Measurements from ENCODE around the gene KIAA1671.

KIAA1671 gene

GRCh38 chr22:24992946-24993345 lies 40.4 kb downstream of the KIAA1671 start:
- H3K27me3 ChIP-seq (ENCODE audit: insufficient read depth, low read length), result no peaks in the 10 kb centered on the region
- H3K36me3 ChIP-seq (ENCODE audit: insufficient read depth, low read length), result no peaks in the 10 kb centered on the region
- H3K9me3 ChIP-seq (ENCODE audit: low read length), result no peaks in the 10 kb centered on the region
- H3K27ac ChIP-seq (ENCODE audit: low read depth, low read length, poor library complexity, severe bottlenecking), result no peak overlapping the region
- no peaks in the 10 kb centered on the region for H4K20me1 ChIP-seq (ENCODE audit: insufficient read depth, low read length)
- no peaks in the 10 kb centered on the region for H3K79me2 ChIP-seq (ENCODE audit: insufficient read depth, low read length)
- H3K9ac ChIP-seq (ENCODE audit: low read length), result no peak overlapping the region
- H3K9me2 ChIP-seq (ENCODE audit: low read depth, low read length), result no peaks in the 10 kb centered on the region
- H3K4me3 ChIP-seq (ENCODE audit: low read depth, low read length, poor library complexity, severe bottlenecking), result no peak overlapping the region
- H2AFZ ChIP-seq (ENCODE audit: low read length), result no peak overlapping the region
- TF ChIP-seq CTCF (IDR thresholded peaks at IDR 0.05; ENCODE audit: low read length) (no peak), EZH2 (IDR thresholded peaks at IDR 0.05; ENCODE audit: borderline replicate concordance, low read length) (no peak)
- no peaks in the 10 kb centered on the region for H3K4me1 ChIP-seq (ENCODE audit: insufficient read depth, low read length, severe bottlenecking)
- H3F3A ChIP-seq (ENCODE audit: insufficient read depth, low read length), result no peaks in the 10 kb centered on the region
- no peak overlapping the region for H3K4me2 ChIP-seq (ENCODE audit: low read length)

GRCh38 chr22:24994070-24994763 lies 41.7 kb downstream of the KIAA1671 start:
- H3K27ac ChIP-seq (ENCODE audit: low read depth, low read length, poor library complexity, severe bottlenecking), result no peak overlapping the region
- no peaks in the 10 kb centered on the region for H3F3A ChIP-seq (ENCODE audit: insufficient read depth, low read length)
- H3K79me2 ChIP-seq (ENCODE audit: insufficient read depth, low read length), result no peaks in the 10 kb centered on the region
- no peak overlapping the region for H2AFZ ChIP-seq (ENCODE audit: low read length)
- no peak overlapping the region for H3K9ac ChIP-seq (ENCODE audit: low read length)
- no peaks in the 10 kb centered on the region for H3K27me3 ChIP-seq (ENCODE audit: insufficient read depth, low read length)
- H3K4me1 ChIP-seq (ENCODE audit: insufficient read depth, low read length, severe bottlenecking), result no peaks in the 10 kb centered on the region
- no peak overlapping the region for H3K4me3 ChIP-seq (ENCODE audit: low read depth, low read length, poor library complexity, severe bottlenecking)
- no peak overlapping the region for H3K4me2 ChIP-seq (ENCODE audit: low read length)
- no peak for TF ChIP-seq EZH2 (IDR thresholded peaks at IDR 0.05; ENCODE audit: borderline replicate concordance, low read length)
- TF ChIP-seq CTCF (IDR thresholded peaks at IDR 0.05; ENCODE audit: low read length), result no peak
- no peaks in the 10 kb centered on the region for H3K9me3 ChIP-seq (ENCODE audit: low read length)
- H4K20me1 ChIP-seq (ENCODE audit: insufficient read depth, low read length), result no peaks in the 10 kb centered on the region
- H3K36me3 ChIP-seq (ENCODE audit: insufficient read depth, low read length), result no peaks in the 10 kb centered on the region
- H3K9me2 ChIP-seq (ENCODE audit: low read depth, low read length), result no peaks in the 10 kb centered on the region

GRCh38 chr22:24995649-24996180 lies 43.2 kb downstream of the KIAA1671 start:
- no peaks in the 10 kb centered on the region for H3K36me3 ChIP-seq (ENCODE audit: insufficient read depth, low read length)
- no peak overlapping the region for H3K27ac ChIP-seq (ENCODE audit: low read depth, low read length, poor library complexity, severe bottlenecking)
- no peak overlapping the region for H3K9ac ChIP-seq (ENCODE audit: low read length)
- no peak overlapping the region for H2AFZ ChIP-seq (ENCODE audit: low read length)
- H3K27me3 ChIP-seq (ENCODE audit: insufficient read depth, low read length), result no peaks in the 10 kb centered on the region
- no peaks in the 10 kb centered on the region for H3K9me2 ChIP-seq (ENCODE audit: low read depth, low read length)
- no peak overlapping the region for H3K4me3 ChIP-seq (ENCODE audit: low read depth, low read length, poor library complexity, severe bottlenecking)
- no peak overlapping the region for H3K4me2 ChIP-seq (ENCODE audit: low read length)
- H3K4me1 ChIP-seq (ENCODE audit: insufficient read depth, low read length, severe bottlenecking), result no peaks in the 10 kb centered on the region
- no peaks in the 10 kb centered on the region for H3F3A ChIP-seq (ENCODE audit: insufficient read depth, low read length)
- no peaks in the 10 kb centered on the region for H3K79me2 ChIP-seq (ENCODE audit: insufficient read depth, low read length)
- TF ChIP-seq EZH2 (IDR thresholded peaks at IDR 0.05; ENCODE audit: borderline replicate concordance, low read length) (no peak), CTCF (IDR thresholded peaks at IDR 0.05; ENCODE audit: low read length) (no peak)
- H4K20me1 ChIP-seq (ENCODE audit: insufficient read depth, low read length), result no peaks in the 10 kb centered on the region
- no peaks in the 10 kb centered on the region for H3K9me3 ChIP-seq (ENCODE audit: low read length)
